CD4-positive, alpha-beta T cell treated with Interleukin-1 beta for 1 hour (primary cell): ENCODE data around the gene NME8.

ENCODE experiments used
- DNase-seq, 2 donors: peaks; one replicate each; pipeline ENCODE4 v3.0.0-alpha.2; 2020 to 2022

Gene NME8

GRCh38 chr7:37901890-37902524 lies 53.6 kb downstream of the NME8 start:
- DNase-seq = no peak

DNA sequence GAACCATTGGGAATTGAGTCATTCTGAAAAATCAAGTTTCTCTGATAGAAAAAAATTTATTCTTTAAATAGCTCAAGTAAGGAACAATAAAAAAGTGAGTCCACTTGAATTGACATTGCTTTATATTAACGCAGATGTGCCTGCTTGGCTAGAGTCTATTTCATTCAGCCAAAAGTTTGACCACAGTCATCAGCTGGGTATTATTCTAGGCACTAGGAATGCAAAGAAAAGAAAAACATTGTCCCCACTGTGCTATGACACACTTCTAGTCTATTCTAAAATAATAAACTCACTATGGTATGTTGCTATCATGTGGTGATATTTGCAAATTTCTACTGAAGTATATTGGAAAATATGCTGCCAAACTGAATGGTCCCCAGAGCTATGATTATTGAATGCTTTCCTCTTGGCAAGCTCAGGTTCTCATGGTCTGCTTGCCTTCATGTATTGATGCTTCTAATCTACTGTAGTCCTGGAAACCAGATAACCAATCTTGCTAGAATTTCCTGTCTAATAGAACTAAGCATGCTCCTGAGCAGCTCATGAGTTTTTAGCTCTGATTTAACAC lies 59.9 kb downstream of the NME8 start:
- no peak for DNase-seq

DNA sequence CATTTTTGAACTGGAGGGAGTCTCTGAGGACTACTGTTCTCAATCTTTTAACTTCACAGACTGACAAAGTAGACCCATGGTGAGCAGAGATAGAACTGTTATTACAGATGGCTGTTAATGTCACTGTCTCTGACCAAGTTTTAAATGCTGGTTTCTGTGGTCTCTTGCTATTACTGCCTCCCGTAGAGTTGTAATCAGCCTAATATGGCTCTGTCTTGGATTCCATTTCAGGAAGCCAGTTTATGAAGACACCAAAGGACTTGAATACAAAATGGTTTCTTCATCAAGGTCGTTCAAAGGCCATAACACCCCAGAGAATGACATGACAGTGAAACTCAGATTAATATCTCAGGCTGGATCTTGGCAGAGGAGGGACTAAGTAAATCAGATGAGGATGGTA lies 64.4 kb downstream of the NME8 start:
- DNase-seq = no peak

GRCh38 chr7:37915438-37915837 lies 67.0 kb downstream of the NME8 start:
- no peak for DNase-seq

- no peak for DNase-seq
Observed at GRCh38 chr7:37916017-37916672, 67.7 kb downstream of the NME8 start.

- DNase-seq = peak in 1 of 2 donors; percentile 11
Observed at GRCh38 chr7:37916673-37917660, 68.6 kb downstream of the NME8 start, which contains the start of gene SFRP4. TSS of gene SFRP4 (minus strand) at chr7:37916817. CDS start at chr7:37916537, 280 bp downstream.

DNA sequence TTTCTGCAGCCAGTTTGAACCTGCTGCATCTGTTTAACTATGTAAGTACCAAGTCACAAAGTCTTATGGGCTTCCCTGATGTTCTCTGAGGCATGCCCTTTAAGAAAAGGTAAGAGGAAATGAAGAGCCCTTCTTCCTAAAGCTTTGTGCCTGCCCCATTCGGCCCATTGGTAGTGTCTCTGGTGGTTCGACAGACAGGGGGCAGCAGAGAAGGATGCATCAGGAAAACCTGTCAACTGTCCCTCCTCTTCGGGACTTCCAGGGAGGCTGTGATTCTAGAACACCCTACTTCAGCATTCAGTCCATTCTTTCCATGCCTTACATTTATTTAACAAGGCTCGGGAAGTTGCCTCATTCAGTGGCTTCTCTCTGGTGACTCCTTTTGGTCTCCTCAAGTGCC lies 70.1 kb downstream of the NME8 start:
- DNase-seq = no peak

GRCh38 chr7:37920305-37920848 lies 72.0 kb downstream of the NME8 start, which contains the start of gene EPDR1:
TSS of gene EPDR1 (plus strand) at chr7:37920640. CDS start at chr7:37920940, 300 bp downstream.
- DNase-seq = peak; percentile 35 to 50

GRCh38 chr7:37920849-37921805 lies 72.7 kb downstream of the NME8 start:
- peak in 1 of 2 donors; percentile 1 for DNase-seq

- DNase-seq = no peak
Observed at GRCh38 chr7:37921876-37922275, 73.5 kb downstream of the NME8 start.

DNA sequence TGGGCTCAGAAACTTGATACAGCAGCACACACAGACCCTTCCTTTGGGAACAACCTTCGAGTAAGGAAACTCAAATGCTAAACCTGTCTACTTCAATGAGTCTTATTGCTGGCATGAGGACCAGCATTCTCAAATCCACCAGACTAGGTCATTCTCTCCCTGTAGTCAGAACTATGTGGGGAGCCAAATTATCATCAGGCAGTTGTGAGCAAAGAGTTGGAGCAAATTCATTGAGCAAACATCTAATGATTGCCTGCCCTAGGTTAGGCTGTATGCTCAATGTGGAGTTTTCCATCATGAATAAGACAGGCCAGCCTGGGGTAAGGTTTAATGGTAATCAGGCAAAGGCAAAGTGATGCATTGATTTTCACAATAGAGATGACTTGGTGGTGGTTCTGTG lies 75.6 kb downstream of the NME8 start:
- no peak for DNase-seq

DNA sequence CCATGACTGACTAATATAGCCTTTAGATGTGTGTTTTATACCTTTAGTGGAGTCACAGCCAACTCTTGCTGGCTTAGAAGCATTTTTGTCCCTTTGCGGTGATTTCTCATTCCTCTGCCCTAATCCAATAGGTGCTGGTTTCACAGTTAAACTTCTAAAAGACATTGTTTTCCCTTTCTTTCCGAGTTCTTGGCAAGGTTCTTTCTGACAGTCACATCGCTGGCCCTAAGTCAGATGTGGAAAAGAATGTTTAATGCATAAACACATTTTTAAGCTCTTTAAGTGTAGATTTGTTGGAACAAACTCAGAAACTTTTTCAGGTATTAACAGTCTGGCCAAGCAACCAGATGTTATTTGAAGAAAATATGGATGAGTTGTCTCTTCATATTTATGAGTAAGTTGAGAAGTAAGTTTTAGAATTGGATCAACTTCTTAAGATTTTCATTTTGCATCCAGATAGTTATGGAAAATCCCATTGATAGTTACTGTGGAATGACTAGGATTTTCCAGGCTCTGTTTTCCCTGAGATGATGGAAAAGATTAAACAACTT lies 76.2 kb downstream of the NME8 start:
- no peak for DNase-seq

DNA sequence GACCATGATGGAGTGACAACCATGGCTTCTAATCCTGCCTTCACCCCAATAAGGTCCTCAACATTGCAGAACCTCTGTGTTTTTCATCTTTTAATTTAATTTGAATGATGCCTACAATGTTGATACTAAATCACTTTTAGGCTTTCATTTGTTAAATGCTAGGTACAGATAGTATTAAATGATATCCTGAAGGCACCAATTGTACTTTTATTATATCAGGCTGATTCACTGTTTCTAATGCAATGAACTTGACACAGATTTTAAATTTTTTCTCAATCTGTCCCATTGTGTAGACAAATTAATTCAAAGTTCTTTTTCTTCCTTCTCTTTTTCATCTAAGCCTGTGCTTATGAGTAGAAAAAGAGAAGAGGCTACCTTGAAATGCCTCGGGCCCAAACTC lies 77.2 kb downstream of the NME8 start:
- DNase-seq = no peak

- DNase-seq = no peak
Observed at GRCh38 chr7:37927773-37928444, 79.5 kb downstream of the NME8 start.

GRCh38 chr7:37928878-37929277 lies 80.5 kb downstream of the NME8 start:
- no peak for DNase-seq

DNA sequence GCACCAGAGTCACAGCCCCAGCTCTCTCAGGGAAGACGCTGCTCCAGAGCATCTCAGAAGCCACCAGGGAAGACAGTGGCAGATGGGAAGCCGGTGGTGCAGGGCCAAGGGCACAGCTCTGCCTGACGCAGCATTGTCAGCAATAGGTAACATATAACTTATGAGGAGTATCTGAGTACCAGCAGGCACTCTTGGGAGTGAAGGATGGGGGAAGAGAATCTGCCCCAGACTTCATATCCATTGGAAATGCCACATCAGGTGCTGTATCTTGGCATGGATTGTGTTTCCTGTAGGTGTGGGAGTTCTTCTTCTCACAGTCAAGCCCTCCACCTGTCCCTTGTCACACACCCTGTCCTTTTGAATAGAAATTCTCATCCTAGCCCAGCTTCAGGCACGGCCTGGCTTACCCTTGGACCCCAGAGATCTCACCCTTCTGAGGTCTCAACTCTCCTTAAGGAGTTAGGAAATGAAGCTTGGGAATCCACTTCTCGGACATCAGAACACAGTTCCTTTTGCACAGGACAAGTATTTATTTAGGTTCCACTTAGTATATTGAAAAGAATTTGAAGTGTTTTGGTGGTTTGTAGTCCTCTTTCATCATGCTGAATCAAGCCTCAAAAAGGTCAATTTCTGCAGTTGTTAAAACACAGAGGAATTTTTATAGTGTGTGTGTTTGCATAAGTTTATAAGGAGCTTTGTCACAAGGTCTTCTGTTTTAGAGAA lies 82.0 kb downstream of the NME8 start:
- DNase-seq = no peak

DNA sequence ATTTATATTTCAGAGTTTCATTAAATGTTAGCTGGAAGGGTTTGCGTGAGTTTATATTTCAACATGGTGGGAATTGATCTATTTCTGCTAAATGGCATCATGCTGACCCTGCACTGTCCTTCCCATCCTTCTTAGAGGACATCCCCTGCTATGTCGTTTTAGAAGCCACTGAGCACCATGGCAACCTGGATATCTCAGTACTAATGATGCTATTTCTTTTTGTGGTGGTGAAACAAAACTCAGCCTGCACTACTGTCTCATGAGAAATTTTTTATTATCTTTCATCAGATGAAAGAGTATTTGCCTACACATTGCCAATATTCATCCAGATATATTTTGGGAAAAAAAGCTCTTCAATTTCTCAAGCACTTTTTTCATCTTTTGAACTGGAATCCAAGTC lies 84.1 kb downstream of the NME8 start:
- no peak for DNase-seq

DNA sequence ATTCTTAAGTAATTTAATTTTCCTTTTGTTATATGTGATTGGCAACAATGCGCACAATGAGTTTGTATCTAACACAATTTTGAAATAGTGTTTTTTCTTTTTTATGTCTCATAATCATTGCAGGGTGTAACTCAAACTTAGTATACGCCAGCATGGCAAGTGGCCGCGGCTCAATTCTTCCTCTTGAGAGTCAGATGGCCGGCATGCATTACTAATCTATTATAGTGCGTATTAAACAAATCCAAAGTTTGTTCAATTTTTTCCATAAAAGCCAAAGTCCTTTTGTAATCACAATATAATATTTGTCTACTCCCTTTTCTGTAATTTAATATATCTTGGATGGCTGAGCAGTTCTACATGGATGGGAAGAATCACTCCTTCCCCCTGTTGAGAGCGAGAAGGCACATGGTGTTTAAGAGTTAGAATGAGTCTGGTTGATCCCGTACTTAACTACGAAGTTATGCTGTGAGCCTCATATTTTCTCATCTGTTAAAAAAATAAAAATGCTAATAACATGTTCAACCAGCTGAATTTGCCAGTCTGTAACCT lies 84.7 kb downstream of the NME8 start:
- DNase-seq = no peak

DNA sequence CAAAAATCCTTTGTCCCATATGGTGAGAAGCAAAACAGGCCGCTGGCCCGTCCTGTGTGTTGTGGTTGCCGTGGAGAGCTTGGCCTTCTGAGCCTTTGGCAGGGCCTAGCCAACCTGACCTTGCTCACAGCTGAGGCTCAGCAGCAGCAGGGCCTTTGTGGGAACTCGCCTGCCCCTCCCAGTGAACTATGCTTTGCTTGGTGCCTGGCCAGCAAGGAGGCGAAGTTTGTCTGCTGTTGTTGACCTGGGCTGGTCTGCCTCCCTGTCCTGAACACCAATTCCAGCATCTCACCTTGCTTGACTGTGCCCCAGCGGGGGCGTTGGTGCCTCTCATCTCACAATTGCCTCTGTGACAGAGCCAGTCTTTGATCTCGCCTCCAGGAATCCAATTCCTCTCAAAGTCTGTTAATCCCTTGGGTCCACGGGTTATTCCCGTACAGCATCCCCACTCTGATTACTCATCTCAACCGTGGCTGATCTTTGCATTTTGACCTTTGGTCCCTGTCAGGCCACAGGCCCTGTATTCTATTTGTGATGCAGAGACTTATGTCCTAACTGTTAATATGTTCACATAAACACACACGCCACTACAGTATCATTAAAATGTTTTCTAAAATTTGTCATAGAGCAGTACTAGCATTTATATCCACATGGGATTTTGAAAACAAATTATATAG lies 94.7 kb downstream of the NME8 start:
- no peak for DNase-seq
